Mesendoderm (in vitro differentiated cells): ENCODE results near the gene OAF.

Experiments used
- DNase-seq: peaks from one replicate; pipeline ENCODE4 v3.0.0; 2013
- H2AK5ac ChIP-seq: 2 replicates; pipeline ENCODE4 v1.6.1; 2013; ENCODE audit warnings: low read length, inconsistent platforms
- H2BK120ac ChIP-seq: 2 replicates; pipeline ENCODE4 v1.6.1; 2013; ENCODE audit warnings: low read depth, mild to moderate bottlenecking, low read length, moderate library complexity, mixed read lengths
- H2BK15ac ChIP-seq: replicated peaks from 2 replicates; pipeline ENCODE4 v1.6.1; 2013; ENCODE audit warnings: low read depth, mild to moderate bottlenecking, moderate library complexity
- H2BK5ac ChIP-seq: 2 replicates; pipeline ENCODE4 v1.6.1; 2013; ENCODE audit warnings: low read length, inconsistent platforms
- H3K18ac ChIP-seq: 2 replicates; pipeline ENCODE4 v1.6.1; 2013; ENCODE audit warnings: mild to moderate bottlenecking, low read length, mixed read lengths
- H3K23ac ChIP-seq: one replicate; pipeline ENCODE4 v1.6.1; 2013; ENCODE audit warnings: low read length
- H3K27ac ChIP-seq: 2 replicates; pipeline ENCODE4 v1.5.1; 2013; ENCODE audit warnings: low read depth, mild to moderate bottlenecking, inconsistent platforms, low read length, moderate library complexity
- H3K27me3 ChIP-seq: 2 replicates; pipeline ENCODE4 v1.6.1; 2013; ENCODE audit warnings: low read length, control low read depth, mild to moderate bottlenecking, inconsistent platforms; ENCODE audit not compliant: insufficient read depth, poor library complexity
- H3K36me3 ChIP-seq: 2 replicates; pipeline ENCODE4 v1.6.1; 2013; ENCODE audit warnings: low read length, inconsistent platforms; ENCODE audit not compliant: control insufficient read depth, insufficient read depth
- H3K4ac ChIP-seq: one replicate; pipeline ENCODE4 v1.6.1; 2013; ENCODE audit warnings: low read depth, mild to moderate bottlenecking, low read length, moderate library complexity
- H3K4me1 ChIP-seq: 2 replicates; pipeline ENCODE4 v1.6.1; 2013; ENCODE audit warnings: low read depth, low read length, inconsistent platforms; ENCODE audit not compliant: control insufficient read depth
- H3K4me2 ChIP-seq: 2 replicates; pipeline ENCODE4 v1.6.1; 2013; ENCODE audit warnings: low read length
- H3K4me3 ChIP-seq: 2 replicates; pipeline ENCODE4 v1.5.1; 2013; ENCODE audit warnings: mild to moderate bottlenecking, low read length
- H3K56ac ChIP-seq: one replicate; pipeline ENCODE4 v1.6.1; 2013; ENCODE audit warnings: low read length
- H3K79me1 ChIP-seq: 2 replicates; pipeline ENCODE4 v1.6.1; 2013; ENCODE audit warnings: low read length, inconsistent platforms
- H3K79me2 ChIP-seq: 2 replicates; pipeline ENCODE4 v1.6.1; 2013; ENCODE audit warnings: mild to moderate bottlenecking, low read length; ENCODE audit not compliant: control insufficient read depth, insufficient read depth
- H3K9ac ChIP-seq: 2 replicates; pipeline ENCODE4 v1.6.1; 2013; ENCODE audit warnings: low read length, inconsistent platforms
- H4K5ac ChIP-seq: one replicate; pipeline ENCODE4 v1.6.1; 2013; ENCODE audit warnings: low read length
- H4K8ac ChIP-seq: one replicate; pipeline ENCODE4 v1.6.1; 2013; ENCODE audit warnings: low read depth, mild to moderate bottlenecking, control low read depth, low read length, moderate library complexity
- WGBS: extraction: QIAGEN DNeasy Blood & Tissue Kit; methylation state at CpG from one replicate; pipeline ENCODE4 v1.1.7; 2013; ENCODE audit warnings: low lambda C conversion rate, missing lambda C conversion rate; ENCODE audit not compliant: insufficient coverage; ENCODE audit errors: extremely low coverage; 5-methylcytosine and 5-hydroxymethylcytosine counted together

The OAF gene

GRCh38 chr11:120218695-120219033 lies 7.8 kb downstream of the OAF start:
- H3K4me2 ChIP-seq, result no peak overlapping the region
- H4K5ac ChIP-seq, result no peak overlapping the region
- no peak overlapping the region for H3K18ac ChIP-seq
- H3K79me1 ChIP-seq, result no peaks in the 10 kb centered on the region
- WGBS, result no CpG with 5 or more reads among the region's 10 CpGs
- H3K27me3 ChIP-seq, result peaks cover 7% of the 10 kb centered on the region
- H3K23ac ChIP-seq, result no peak overlapping the region
- no peaks in the 10 kb centered on the region for H3K36me3 ChIP-seq
- no peak for DNase-seq
- H2BK15ac ChIP-seq, result no peak overlapping the region
- no peak overlapping the region for H3K27ac ChIP-seq
- H4K8ac ChIP-seq, result no peak overlapping the region
- peaks cover 2% of the 10 kb centered on the region for H3K4me1 ChIP-seq
- H2AK5ac ChIP-seq, result no peak overlapping the region
- H3K56ac ChIP-seq, result no peak overlapping the region
- no peak overlapping the region for H2BK120ac ChIP-seq
- H3K4ac ChIP-seq, result no peak overlapping the region
- no peak overlapping the region for H2BK5ac ChIP-seq
- no peak overlapping the region for H3K9ac ChIP-seq
- no peak overlapping the region for H3K4me3 ChIP-seq
- H3K79me2 ChIP-seq, result no peaks in the 10 kb centered on the region

GRCh38 chr11:120219232-120219937 lies 8.6 kb downstream of the OAF start:
- H4K5ac ChIP-seq, result no peak overlapping the region
- no peaks in the 10 kb centered on the region for H3K27me3 ChIP-seq
- no peak overlapping the region for H3K27ac ChIP-seq
- H3K4me2 ChIP-seq, result no peak overlapping the region
- H2AK5ac ChIP-seq, result no peak overlapping the region
- no peak overlapping the region for H3K23ac ChIP-seq
- H2BK120ac ChIP-seq, result no peak overlapping the region
- H4K8ac ChIP-seq, result no peak overlapping the region
- no peaks in the 10 kb centered on the region for H3K79me2 ChIP-seq
- no peak overlapping the region for H2BK5ac ChIP-seq
- H3K4me1 ChIP-seq, result peaks cover 2% of the 10 kb centered on the region
- WGBS, result no CpG with 5 or more reads among the region's 13 CpGs
- no peak overlapping the region for H3K4me3 ChIP-seq
- H3K56ac ChIP-seq, result no peak overlapping the region
- no peaks in the 10 kb centered on the region for H3K79me1 ChIP-seq
- H3K18ac ChIP-seq, result no peak overlapping the region
- H3K9ac ChIP-seq, result no peak overlapping the region
- no peaks in the 10 kb centered on the region for H3K36me3 ChIP-seq
- H2BK15ac ChIP-seq, result no peak overlapping the region
- H3K4ac ChIP-seq, result no peak overlapping the region
- DNase-seq, result no peak

GRCh38 chr11:120219938-120220746 lies 9.3 kb downstream of the OAF start:
- DNase-seq, result no peak
- no peak overlapping the region for H3K27ac ChIP-seq
- no peak overlapping the region for H4K8ac ChIP-seq
- no peaks in the 10 kb centered on the region for H3K27me3 ChIP-seq
- no peak overlapping the region for H2BK120ac ChIP-seq
- no peak overlapping the region for H3K4me3 ChIP-seq
- H3K79me2 ChIP-seq, result no peaks in the 10 kb centered on the region
- H2BK5ac ChIP-seq, result no peak overlapping the region
- no peak overlapping the region for H3K4me2 ChIP-seq
- WGBS, result no CpG with 5 or more reads among the region's 9 CpGs
- no peak overlapping the region for H3K23ac ChIP-seq
- H3K79me1 ChIP-seq, result no peaks in the 10 kb centered on the region
- no peak overlapping the region for H4K5ac ChIP-seq
- H3K36me3 ChIP-seq, result no peaks in the 10 kb centered on the region
- H3K56ac ChIP-seq, result peak overlapping the region; percentile 17
- no peak overlapping the region for H3K9ac ChIP-seq
- H3K18ac ChIP-seq, result no peak overlapping the region
- no peak overlapping the region for H2BK15ac ChIP-seq
- H3K4ac ChIP-seq, result no peak overlapping the region
- no peak overlapping the region for H2AK5ac ChIP-seq
- peaks cover 2% of the 10 kb centered on the region for H3K4me1 ChIP-seq

- no peak overlapping the region for H3K27ac ChIP-seq
- no peak overlapping the region for H3K4me2 ChIP-seq
- H3K27me3 ChIP-seq, result no peaks in the 10 kb centered on the region
- no peaks in the 10 kb centered on the region for H3K79me1 ChIP-seq
- no peaks in the 10 kb centered on the region for H3K79me2 ChIP-seq
- no CpG with 5 or more reads among the region's 4 CpGs for WGBS
- H2AK5ac ChIP-seq, result no peak overlapping the region
- H2BK15ac ChIP-seq, result no peak overlapping the region
- H3K18ac ChIP-seq, result no peak overlapping the region
- H4K5ac ChIP-seq, result no peak overlapping the region
- no peak overlapping the region for H3K56ac ChIP-seq
- H3K23ac ChIP-seq, result no peak overlapping the region
- peaks cover 2% of the 10 kb centered on the region for H3K4me1 ChIP-seq
- no peak overlapping the region for H3K4me3 ChIP-seq
- H3K4ac ChIP-seq, result no peak overlapping the region
- no peak overlapping the region for H2BK5ac ChIP-seq
- H2BK120ac ChIP-seq, result no peak overlapping the region
- H3K36me3 ChIP-seq, result no peaks in the 10 kb centered on the region
- no peak for DNase-seq
- H4K8ac ChIP-seq, result no peak overlapping the region
- H3K9ac ChIP-seq, result no peak overlapping the region
Measured at GRCh38 chr11:120220747-120221037, 9.9 kb downstream of the OAF start.

- Histone ChIP-seq H3K4me2 (no peak overlapping the region), H2BK15ac (no peak overlapping the region), H3K4me3 (no peak overlapping the region), H2BK120ac (no peak overlapping the region), H3K18ac (no peak overlapping the region), H4K5ac (no peak overlapping the region), H4K8ac (no peak overlapping the region), H3K23ac (no peak overlapping the region), H3K4ac (no peak overlapping the region), H3K56ac (no peak overlapping the region), H3K4me1 (peaks cover 2% of the 10 kb centered on the region), H2AK5ac (no peak overlapping the region), H3K27ac (no peak overlapping the region), H2BK5ac (no peak overlapping the region), H3K79me2 (no peaks in the 10 kb centered on the region), H3K36me3 (no peaks in the 10 kb centered on the region), H3K79me1 (no peaks in the 10 kb centered on the region), H3K27me3 (no peaks in the 10 kb centered on the region), H3K9ac (no peak overlapping the region)
- DNase-seq, result no peak
- no CpG with 5 or more reads among the region's 1 CpG for WGBS
Measured at GRCh38 chr11:120221115-120221752, 10.4 kb downstream of the OAF start.
